HG03039 (cell line): ENCODE results near the gene CHST15.

Source experiments
- ATAC-seq: cut with Tn5 transposase; IDR thresholded peaks from one replicate; pipeline ENCODE4 v1.9.1; 2021; ENCODE audit warnings: mild to moderate bottlenecking, moderate library complexity; ENCODE audit not compliant: unreplicated experiment

The CHST15 gene

GRCh38 chr10:124032087-124032935, 61.1 kb downstream of the CHST15 start:
- ATAC-seq: no peak

GRCh38 chr10:124030492-124031110, 62.8 kb downstream of the CHST15 start:
- ATAC-seq: no peak

GRCh38 chr10:124030061-124030460, 63.3 kb downstream of the CHST15 start:
- ATAC-seq: no peak

GRCh38 chr10:124029559-124029958, 63.8 kb downstream of the CHST15 start:
- no peak for ATAC-seq

- ATAC-seq: no peak
Measured at GRCh38 chr10:124028700-124029480, 64.5 kb downstream of the CHST15 start.

GRCh38 chr10:124027651-124028050, 65.7 kb downstream of the CHST15 start:
- no peak for ATAC-seq

- no peak for ATAC-seq
Measured at GRCh38 chr10:124027031-124027611, 66.3 kb downstream of the CHST15 start.

GRCh38 chr10:124026589-124026939, 66.8 kb downstream of the CHST15 start:
- ATAC-seq: no peak

GRCh38 chr10:124025660-124026588, 67.5 kb downstream of the CHST15 start:
- ATAC-seq: no peak

GRCh38 chr10:124025152-124025551, 68.2 kb downstream of the CHST15 start:
- no peak for ATAC-seq

GRCh38 chr10:124022066-124022465, 71.3 kb downstream of the CHST15 start:
- no peak for ATAC-seq

GRCh38 chr10:124020981-124021815, 72.2 kb downstream of the CHST15 start:
- ATAC-seq: no peak

- no peak for ATAC-seq
Measured at GRCh38 chr10:124019886-124020797, 73.3 kb downstream of the CHST15 start.

GRCh38 chr10:124018886-124019525, 74.4 kb downstream of the CHST15 start:
- no peak for ATAC-seq

- ATAC-seq: no peak
Measured at GRCh38 chr10:124017729-124018128, 75.7 kb downstream of the CHST15 start.

GRCh38 chr10:124016804-124017375, 76.5 kb downstream of the CHST15 start:
- no peak for ATAC-seq

- ATAC-seq: no peak
Measured at GRCh38 chr10:124015991-124016390, 77.4 kb downstream of the CHST15 start.
